Fibroblast of lung (primary cell): ENCODE results near the gene HOXA7. TPM values are rescaled to one million over a fixed set of nuclear protein-coding genes. Genes with fewer than 3 reads are reported as not detected.
A peak's percentile ranks its signal among the peaks of the same experiment; 100 is the strongest.

Experiments used
- DNase-seq, 2 donors: peaks; one replicate each; pipeline versions ENCODE4 v3.0.0 to v3.0.0-alpha.2; 2010; ENCODE audit warnings: low read depth in 2 of 2
- H2AFZ ChIP-seq: 2 replicates; pipeline ENCODE4 v1.5.1; 2012; ENCODE audit warnings: low read length, control low read depth, inconsistent platforms
- H3K27ac ChIP-seq: 2 replicates; pipeline ENCODE4 v1.5.1; 2011; ENCODE audit warnings: low read length, control low read depth; ENCODE audit not compliant: insufficient read depth
- H3K27me3 ChIP-seq: 2 replicates; pipeline ENCODE4 v1.5.1; 2011; ENCODE audit warnings: mild to moderate bottlenecking, low read length; ENCODE audit not compliant: control insufficient read depth, insufficient read depth
- H3K36me3 ChIP-seq: 2 replicates; pipeline ENCODE4 v1.5.1; 2011; ENCODE audit warnings: low read length; ENCODE audit not compliant: control insufficient read depth, insufficient read depth
- H3K4me1 ChIP-seq: 2 replicates; pipeline ENCODE4 v1.5.1; 2011; ENCODE audit warnings: low read length; ENCODE audit not compliant: control insufficient read depth, insufficient read depth; ENCODE audit errors: extremely low read depth
- H3K4me2 ChIP-seq: 2 replicates; pipeline ENCODE4 v1.5.1; 2011; ENCODE audit warnings: low read length, control low read depth; ENCODE audit not compliant: insufficient read depth; ENCODE audit errors: extremely low read depth
- H3K4me3 ChIP-seq, 4 experiments: fragments of 200-600 bp in 1 of 4; sonication (generic) in 1 of 4; replicated peaks in 1 of 4; 2 replicates each; pipeline ENCODE4 v1.5.1; 2011 to 2016; ENCODE audit warnings: low read length in 4 of 4, low read depth in 3 of 4, mild to moderate bottlenecking in 3 of 4, control low read depth in 2 of 4, inconsistent platforms in 1 of 4, mixed read lengths in 1 of 4; ENCODE audit not compliant: insufficient read depth in 1 of 4; ENCODE audit errors: control extremely low read depth in 1 of 4
- H3K79me2 ChIP-seq: 2 replicates; pipeline ENCODE4 v1.5.1; 2012; ENCODE audit warnings: mild to moderate bottlenecking, low read length, inconsistent platforms; ENCODE audit not compliant: control insufficient read depth, insufficient read depth
- H3K9ac ChIP-seq: 2 replicates; pipeline ENCODE4 v1.5.1; 2011; ENCODE audit warnings: mild to moderate bottlenecking, low read length, control low read depth; ENCODE audit not compliant: insufficient read depth
- H3K9me3 ChIP-seq: 2 replicates; pipeline ENCODE4 v1.5.1; 2012; ENCODE audit warnings: low read depth, low read length; ENCODE audit not compliant: control insufficient read depth, insufficient read depth
- H4K20me1 ChIP-seq: 2 replicates; pipeline ENCODE4 v1.5.1; 2011; ENCODE audit warnings: low read length; ENCODE audit not compliant: control insufficient read depth, insufficient read depth; ENCODE audit errors: extremely low read depth
- EZH2 ChIP-seq: IDR thresholded peaks from 2 replicates; pipeline ENCODE4 v1.5.1; 2012; ENCODE audit warnings: low read length, control low read depth, mild to moderate bottlenecking; ENCODE audit errors: missing control alignments
- polyA plus RNA-seq, 2 donors: library from polyadenylated mRNA; depleted of rRNA in 1 of 2; stranded (reverse) in 1 of 2; unstranded in 1 of 2; fragments of >200 nt; gene quantifications; 2 replicates each; pipeline ENCODE4 v1.2.1, GENCODE V29; 2011 to 2012; ENCODE audit warnings: missing spikeins in 1 of 2
- total RNA-seq: library from RNA; depleted of rRNA; stranded (reverse); fragments of >200 nt; gene quantifications from 2 replicates; pipeline ENCODE4 v1.2.1, GENCODE V29; 2014
- TF ChIP-seq, protein P1 (sequence below), 2 donors: IDR thresholded peaks in 1 of 2; conservative IDR thresholded peaks in 1 of 2; 1 replicate in 1 of 2; 2 replicates in 1 of 2; pipeline ENCODE4 v1.5.1; 2011 to 2012; ENCODE audit warnings: low read length in 2 of 2, control low read depth in 1 of 2, inconsistent platforms in 1 of 2, low read depth in 1 of 2, mild to moderate bottlenecking in 1 of 2

HOXA7 gene
- total and polyA plus RNA-seq, 2 donors (not counting 1 experiment from before 2014, with no cell fraction given): 1.2 to 5.3 TPM

DNA sequence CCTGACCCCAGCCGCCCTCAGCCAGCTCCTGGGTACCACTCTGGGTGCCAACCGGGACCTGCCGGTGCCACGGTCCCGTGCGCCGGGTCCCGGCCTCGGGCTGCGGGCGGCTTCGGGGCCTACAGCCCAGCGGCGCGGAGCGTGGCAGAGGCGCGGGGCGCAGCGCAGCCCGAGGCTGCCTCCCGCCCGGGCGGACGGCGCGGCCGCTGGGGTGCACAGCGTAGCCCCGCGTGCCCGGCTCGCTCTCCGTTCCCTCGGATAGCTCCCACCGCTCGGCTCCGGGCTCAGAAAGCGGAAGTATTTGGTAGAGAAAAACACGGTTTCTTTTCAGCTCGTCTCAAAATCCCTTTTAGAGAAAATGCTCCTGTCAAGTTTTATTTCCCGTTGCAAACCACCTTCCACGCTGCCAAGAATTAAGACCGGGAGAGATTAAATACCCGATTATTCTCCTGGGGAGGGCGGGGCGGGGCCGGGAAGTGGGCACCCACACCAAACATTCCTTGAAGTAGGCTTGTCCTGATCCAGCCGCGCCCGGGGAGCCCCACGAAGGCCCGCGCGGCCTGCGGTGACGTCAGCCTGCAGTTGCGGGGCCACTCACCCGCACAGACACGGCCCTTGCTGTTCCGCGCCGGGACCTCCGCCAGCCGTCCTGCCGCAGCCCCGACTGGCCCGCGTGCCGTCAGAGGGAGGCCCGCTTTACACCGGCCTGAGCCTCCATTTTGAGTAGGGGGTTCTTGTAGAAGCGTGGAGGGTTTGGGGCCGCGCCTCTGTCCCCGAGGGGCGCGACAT, 36.3 kb upstream of the HOXA7 start:
- Histone ChIP-seq H3K4me2 (peak overlapping the region; percentile 37), H3K27me3 (peaks cover 72% of the 10 kb centered on the region), H3K9me3 (no peaks in the 10 kb centered on the region), H4K20me1 (no peaks in the 10 kb centered on the region), H3K27ac (no peak overlapping the region), H3K9ac (no peak overlapping the region), H3K4me1 (no peaks in the 10 kb centered on the region), H3K4me3 (peak overlapping the region in 1 of 4 experiments; percentile 28), H3K36me3 (no peaks in the 10 kb centered on the region), H2AFZ (no peak overlapping the region), H3K79me2 (no peaks in the 10 kb centered on the region)
- no peak for TF ChIP-seq EZH2
- TF ChIP-seq, protein P1, sequence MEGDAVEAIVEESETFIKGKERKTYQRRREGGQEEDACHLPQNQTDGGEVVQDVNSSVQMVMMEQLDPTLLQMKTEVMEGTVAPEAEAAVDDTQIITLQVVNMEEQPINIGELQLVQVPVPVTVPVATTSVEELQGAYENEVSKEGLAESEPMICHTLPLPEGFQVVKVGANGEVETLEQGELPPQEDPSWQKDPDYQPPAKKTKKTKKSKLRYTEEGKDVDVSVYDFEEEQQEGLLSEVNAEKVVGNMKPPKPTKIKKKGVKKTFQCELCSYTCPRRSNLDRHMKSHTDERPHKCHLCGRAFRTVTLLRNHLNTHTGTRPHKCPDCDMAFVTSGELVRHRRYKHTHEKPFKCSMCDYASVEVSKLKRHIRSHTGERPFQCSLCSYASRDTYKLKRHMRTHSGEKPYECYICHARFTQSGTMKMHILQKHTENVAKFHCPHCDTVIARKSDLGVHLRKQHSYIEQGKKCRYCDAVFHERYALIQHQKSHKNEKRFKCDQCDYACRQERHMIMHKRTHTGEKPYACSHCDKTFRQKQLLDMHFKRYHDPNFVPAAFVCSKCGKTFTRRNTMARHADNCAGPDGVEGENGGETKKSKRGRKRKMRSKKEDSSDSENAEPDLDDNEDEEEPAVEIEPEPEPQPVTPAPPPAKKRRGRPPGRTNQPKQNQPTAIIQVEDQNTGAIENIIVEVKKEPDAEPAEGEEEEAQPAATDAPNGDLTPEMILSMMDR (conservative IDR thresholded peaks at IDR 0.05 in 1 of 2, IDR thresholded peaks at IDR 0.05 in 1 of 2; ENCODE audit: low read depth in 1 of 2, low read length in 2 of 2): no peak
- no peak for DNase-seq

DNA sequence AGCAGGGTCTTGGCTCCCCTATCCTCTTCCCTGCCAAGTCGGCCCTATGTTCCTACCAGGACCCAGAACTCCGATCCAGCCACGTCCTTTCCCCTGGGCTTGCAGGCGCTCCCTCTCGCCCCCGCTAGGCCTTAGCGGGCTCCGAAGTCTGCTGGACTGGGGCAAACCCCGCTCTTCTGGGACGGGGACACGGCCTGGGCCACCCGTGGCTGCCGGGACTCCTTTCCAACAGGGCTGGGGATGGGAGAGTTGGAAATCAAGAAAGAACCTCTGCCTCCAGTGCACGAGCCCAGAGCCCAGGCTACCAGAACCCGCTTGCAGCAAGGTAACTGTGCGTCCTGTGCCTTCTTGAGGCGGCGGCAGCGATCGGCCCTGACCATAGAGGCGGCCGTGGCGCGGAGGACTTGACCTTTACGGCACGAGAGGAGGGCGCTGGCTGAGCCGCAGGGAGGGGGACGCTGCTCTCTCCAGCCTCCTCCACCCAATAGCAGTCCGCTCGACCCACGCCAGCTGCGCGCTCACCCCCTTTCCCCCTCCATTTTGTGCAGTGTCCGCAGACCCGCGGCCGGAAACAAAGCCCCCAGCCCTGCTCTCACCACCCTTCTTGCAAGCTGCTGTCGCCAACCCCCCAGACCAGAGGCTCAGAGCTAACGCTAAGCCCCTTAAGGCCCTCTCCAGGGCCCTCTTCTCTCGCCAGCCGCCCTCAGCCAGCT, 35.5 kb upstream of the HOXA7 start:
- H3K9me3 ChIP-seq: no peaks in the 10 kb centered on the region
- no peaks in the 10 kb centered on the region for H3K36me3 ChIP-seq
- H3K4me1 ChIP-seq: no peaks in the 10 kb centered on the region
- no peak for DNase-seq
- no peaks in the 10 kb centered on the region for H3K79me2 ChIP-seq
- peaks cover 77% of the 10 kb centered on the region for H3K27me3 ChIP-seq
- no peak overlapping the region for H3K4me3 ChIP-seq
- H3K9ac ChIP-seq: no peak overlapping the region
- TF ChIP-seq, protein P1 (conservative IDR thresholded peaks at IDR 0.05 in 1 of 2, IDR thresholded peaks at IDR 0.05 in 1 of 2; ENCODE audit: low read depth in 1 of 2, low read length in 2 of 2): no peak
- TF ChIP-seq EZH2: peak; percentile 79
- no peak overlapping the region for H2AFZ ChIP-seq
- H4K20me1 ChIP-seq: no peaks in the 10 kb centered on the region
- no peak overlapping the region for H3K27ac ChIP-seq
- H3K4me2 ChIP-seq: no peak overlapping the region

DNA sequence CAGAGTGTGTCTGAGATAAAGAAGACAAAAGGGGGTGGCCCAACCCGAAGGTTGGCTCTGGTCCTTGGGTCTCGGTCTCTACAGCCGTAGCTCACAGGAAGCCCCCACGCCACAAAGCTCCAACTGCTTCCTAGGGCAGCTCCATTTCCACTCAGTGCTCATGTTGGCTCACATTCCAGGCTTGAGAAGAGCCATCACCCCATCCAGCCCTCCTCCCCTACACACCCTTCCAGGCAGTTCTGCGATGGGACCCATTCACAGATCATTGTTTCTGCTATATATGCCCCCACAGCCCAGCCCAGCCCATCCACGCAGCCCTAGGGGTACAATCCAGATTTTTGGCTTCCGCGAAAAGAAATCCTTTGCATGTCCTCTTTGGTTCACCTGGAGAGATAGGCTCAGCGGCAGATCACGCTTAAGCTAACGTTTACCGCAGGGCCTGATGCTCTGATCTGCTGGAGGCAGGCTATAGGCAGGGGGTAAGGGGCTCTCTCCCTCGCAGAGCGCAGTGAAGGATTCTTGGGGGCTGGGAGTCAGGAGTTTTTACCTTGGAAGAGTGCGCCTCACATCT, 34.8 kb upstream of the HOXA7 start:
- no peaks in the 10 kb centered on the region for H3K36me3 ChIP-seq
- DNase-seq: no peak
- no peak overlapping the region for H3K9ac ChIP-seq
- peaks cover 83% of the 10 kb centered on the region for H3K27me3 ChIP-seq
- peak; percentile 1 for TF ChIP-seq EZH2
- TF ChIP-seq, protein P1 (conservative IDR thresholded peaks at IDR 0.05 in 1 of 2, IDR thresholded peaks at IDR 0.05 in 1 of 2; ENCODE audit: low read depth in 1 of 2, low read length in 2 of 2): no peak
- H3K4me2 ChIP-seq: no peak overlapping the region
- no peak overlapping the region for H3K4me3 ChIP-seq
- no peaks in the 10 kb centered on the region for H4K20me1 ChIP-seq
- no peaks in the 10 kb centered on the region for H3K9me3 ChIP-seq
- no peaks in the 10 kb centered on the region for H3K79me2 ChIP-seq
- H3K4me1 ChIP-seq: no peaks in the 10 kb centered on the region
- H3K27ac ChIP-seq: no peak overlapping the region
- H2AFZ ChIP-seq: no peak overlapping the region
